Measurements from ENCODE around the gene CDH24.

GRCh38 chr14:23002592-23002991 lies 54.7 kb downstream of the CDH24 start:
- TF ChIP-seq EZH2phosphoT487 (IDR thresholded peaks at IDR 0.05; ENCODE audit: low read depth, severe bottlenecking, unreplicated experiment) (no peak), CTCF (IDR thresholded peaks at IDR 0.05; ENCODE audit: poor library complexity) (no peak), EZH2 (IDR thresholded peaks at IDR 0.05; ENCODE audit: borderline replicate concordance) (no peak)
